Sigmoid colon (tissue), 7 donors: ENCODE data around the gene FLVCR1. TPM values are rescaled to one million over a fixed set of nuclear protein-coding genes. Genes with fewer than 3 reads are reported as not detected.
"Not testable (repeated sequence)": the region's sequence is repeated elsewhere in the genome, so short reads cannot be mapped to it uniquely, and the experiment has no call there.

ENCODE experiments used
- DNase-seq: peaks from one replicate; pipeline ENCODE4 v3.0.0-alpha.2; 2019
- H3K27ac ChIP-seq, 4 donors: fragments of 200-600 bp; sonication (generic); one replicate each; pipeline ENCODE4 v1.5.1; 2016 to 2019; ENCODE audit warnings: mild to moderate bottlenecking in 1 of 4
- H3K27me3 ChIP-seq, 3 donors: fragments of 200-600 bp; sonication (generic); one replicate each; pipeline ENCODE4 v1.5.1; 2019; ENCODE audit warnings: mild to moderate bottlenecking in 1 of 3
- H3K36me3 ChIP-seq, 4 donors: fragments of 200-600 bp; sonication (generic); one replicate each; pipeline ENCODE4 v1.5.1; 2016 to 2019
- H3K4me1 ChIP-seq, 4 donors: fragments of 200-600 bp; sonication (generic); one replicate each; pipeline ENCODE4 v1.5.1; 2017 to 2019
- H3K4me3 ChIP-seq, 4 donors: fragments of 200-600 bp; sonication (generic); one replicate each; pipeline ENCODE4 v1.5.1; 2017 to 2019; ENCODE audit warnings: mild to moderate bottlenecking in 2 of 4, moderate library complexity in 1 of 4
- H3K9me3 ChIP-seq, 4 donors: fragments of 200-600 bp in 3 of 4; sonication (generic) in 3 of 4; one replicate each; pipeline versions ENCODE4 v1.5.1 to v1.6.1; 2013 to 2019
- EP300 ChIP-seq, 4 donors: sonication (generic); formaldehyde crosslinking; IDR thresholded peaks; one replicate each; pipeline ENCODE4 v1.6.1; 2017; ENCODE audit warnings: antibody characterized with exemption in 4 of 4
- POLR2A ChIP-seq, 2 donors: fragments of 450-650 bp; IDR thresholded peaks; one replicate each; pipeline ENCODE4 v1.6.1; 2016; ENCODE audit warnings: antibody characterized with exemption in 2 of 2, mild to moderate bottlenecking in 2 of 2, moderate library complexity in 2 of 2
- POLR2AphosphoS5 ChIP-seq, 4 donors: sonication (generic); formaldehyde crosslinking; IDR thresholded peaks; one replicate each; pipeline ENCODE4 v1.6.1; 2017; ENCODE audit warnings: antibody characterized with exemption in 4 of 4
- WGBS, 2 donors: extraction: QIAGEN DNeasy Blood & Tissue Kit; methylation state at CpG; one replicate each; pipeline ENCODE4 v1.1.7; 2013; 5-methylcytosine and 5-hydroxymethylcytosine counted together
- intact Hi-C: fragments of 100-400 bp; cut with DNase I; formaldehyde crosslinking; loops from one replicate; pipeline ENCODE4 v1.15.1; 2023
- polyA plus RNA-seq, 3 donors: library from polyadenylated mRNA; stranded (reverse); fragments of 200-250 nt; gene quantifications; one replicate each; pipeline ENCODE4 v1.2.3, GENCODE V29; 2013
- total RNA-seq, 4 donors: library from RNA; depleted of rRNA; stranded (reverse); fragments of >200 nt; gene quantifications; one replicate each; pipeline ENCODE4 v1.1.0, GENCODE V29; 2016
- TF ChIP-seq, protein P1 (sequence below), 4 experiments: fragments of 450-650 bp in 3 of 4; fragments of 200-600 bp in 1 of 4; IDR thresholded peaks; one replicate each; pipeline ENCODE4 v1.5.1; 2016 to 2019; ENCODE audit warnings: antibody characterized with exemption in 4 of 4, mild to moderate bottlenecking in 3 of 4, moderate library complexity in 2 of 4
- donor health status: healthy with polysubstance abuse.
- donor health status: Bipolar disorder and iron deficiency.
- donor health status: healthy.

Gene FLVCR1
- total and polyA plus RNA-seq, 7 donors, result 0.60 to 6.9 (median 3.3) TPM

DNA sequence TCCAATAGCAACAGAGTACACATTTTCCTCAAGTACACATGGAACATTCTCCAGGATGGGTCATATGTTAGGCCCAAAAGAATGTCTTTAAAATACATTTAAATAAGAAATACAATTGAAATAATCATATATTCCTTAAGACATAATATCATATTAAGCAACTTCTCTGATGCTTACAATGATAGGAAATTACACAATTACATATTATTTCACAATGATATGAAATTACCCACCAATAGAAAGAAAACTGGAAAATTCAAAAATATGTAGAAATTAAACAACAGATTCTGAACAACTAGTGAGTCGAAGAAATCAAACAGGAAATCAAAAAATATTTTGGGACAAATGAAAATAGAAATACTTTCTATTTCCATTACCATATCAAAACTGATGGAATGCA, 45.6 kb downstream of the FLVCR1 start:
- no peaks in the 10 kb centered on the region for H3K27me3 ChIP-seq

DNA sequence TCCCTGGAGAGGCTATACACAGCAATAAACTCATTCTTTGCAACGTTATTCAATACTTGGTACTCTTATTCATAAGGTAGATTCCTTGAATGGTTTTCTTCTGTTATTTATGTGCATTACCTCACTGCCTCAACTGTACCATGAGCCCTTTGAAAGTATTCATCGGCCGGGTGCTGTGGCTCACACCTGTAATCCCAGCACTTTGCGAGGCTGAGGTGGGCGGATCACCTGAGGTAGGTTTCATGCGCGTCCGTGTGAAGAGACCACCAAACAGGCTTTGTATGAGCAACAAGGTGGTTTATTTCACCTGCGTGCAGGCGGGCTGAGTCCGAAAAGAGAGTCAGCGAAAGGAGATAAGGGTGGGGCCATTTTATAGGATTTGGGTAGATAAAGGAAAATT, 50.0 kb downstream of the FLVCR1 start:
- WGBS, 2 donors, result 82 to 84% methylated on average over 12 of the region's 12 CpGs
- intact Hi-C loops, result not testable (repeated sequence)

More for the DNA sequence above, 45.6 kb downstream of the FLVCR1 start:
- no peak overlapping the region for H3K27ac ChIP-seq
- TF ChIP-seq, protein P1, sequence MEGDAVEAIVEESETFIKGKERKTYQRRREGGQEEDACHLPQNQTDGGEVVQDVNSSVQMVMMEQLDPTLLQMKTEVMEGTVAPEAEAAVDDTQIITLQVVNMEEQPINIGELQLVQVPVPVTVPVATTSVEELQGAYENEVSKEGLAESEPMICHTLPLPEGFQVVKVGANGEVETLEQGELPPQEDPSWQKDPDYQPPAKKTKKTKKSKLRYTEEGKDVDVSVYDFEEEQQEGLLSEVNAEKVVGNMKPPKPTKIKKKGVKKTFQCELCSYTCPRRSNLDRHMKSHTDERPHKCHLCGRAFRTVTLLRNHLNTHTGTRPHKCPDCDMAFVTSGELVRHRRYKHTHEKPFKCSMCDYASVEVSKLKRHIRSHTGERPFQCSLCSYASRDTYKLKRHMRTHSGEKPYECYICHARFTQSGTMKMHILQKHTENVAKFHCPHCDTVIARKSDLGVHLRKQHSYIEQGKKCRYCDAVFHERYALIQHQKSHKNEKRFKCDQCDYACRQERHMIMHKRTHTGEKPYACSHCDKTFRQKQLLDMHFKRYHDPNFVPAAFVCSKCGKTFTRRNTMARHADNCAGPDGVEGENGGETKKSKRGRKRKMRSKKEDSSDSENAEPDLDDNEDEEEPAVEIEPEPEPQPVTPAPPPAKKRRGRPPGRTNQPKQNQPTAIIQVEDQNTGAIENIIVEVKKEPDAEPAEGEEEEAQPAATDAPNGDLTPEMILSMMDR (IDR thresholded peaks at IDR 0.05), result no peak
- TF ChIP-seq POLR2AphosphoS5 (IDR thresholded peaks at IDR 0.05) (no peak), POLR2A (IDR thresholded peaks at IDR 0.05) (no peak), EP300 (IDR thresholded peaks at IDR 0.05) (no peak)
- DNase-seq, result no peak
- H3K4me1 ChIP-seq, result no peaks in the 10 kb centered on the region
- H3K9me3 ChIP-seq, result peaks cover 2 to 14% (median 6%) of the 10 kb centered on the region in 4 donors
- peaks cover 0 to 19% (median 2%) of the 10 kb centered on the region in 4 donors for H3K36me3 ChIP-seq
- WGBS, 2 donors, result 89 to 99% methylated on average over 1 of the region's 1 CpG
- no peak overlapping the region for H3K4me3 ChIP-seq
- intact Hi-C loops, result no loop called here

DNA sequence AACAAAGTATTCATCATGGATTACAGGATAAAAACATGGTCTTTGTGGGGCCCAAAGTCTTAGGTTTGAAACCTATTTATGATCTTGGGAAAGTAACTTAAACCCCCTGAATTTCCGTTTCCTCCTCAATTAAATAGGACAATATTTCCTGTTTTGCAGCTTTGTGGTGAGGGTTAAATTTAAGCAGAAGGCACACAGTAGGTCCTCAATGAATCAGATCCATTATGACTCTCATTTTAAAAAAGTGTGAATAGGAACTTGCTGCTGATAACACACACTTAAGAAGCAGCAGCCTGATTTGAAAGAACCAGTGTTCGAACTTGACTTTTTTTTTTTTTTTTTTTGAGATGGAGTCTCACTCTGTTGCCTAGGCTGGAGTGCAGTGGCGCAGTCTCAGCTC, 50.9 kb downstream of the FLVCR1 start:
- Histone ChIP-seq H3K4me1 (no peaks in the 10 kb centered on the region), H3K9me3 (no peaks in the 10 kb centered on the region), H3K27me3 (no peaks in the 10 kb centered on the region), H3K4me3 (no peak overlapping the region), H3K36me3 (no peaks in the 10 kb centered on the region), H3K27ac (no peak overlapping the region)
- WGBS, 2 donors, result 89 to 90% methylated on average over 2 of the region's 3 CpGs
- TF ChIP-seq EP300 (IDR thresholded peaks at IDR 0.05) (no peak), POLR2A (IDR thresholded peaks at IDR 0.05) (no peak), POLR2AphosphoS5 (IDR thresholded peaks at IDR 0.05) (no peak)
- TF ChIP-seq, protein P1 (IDR thresholded peaks at IDR 0.05), result no peak
- intact Hi-C loops, result no loop called here
- DNase-seq, result no peak

More for the DNA sequence above, 50.0 kb downstream of the FLVCR1 start:
- not testable (repeated sequence) for H3K4me1 ChIP-seq, H3K4me3 ChIP-seq, H3K27ac ChIP-seq, H3K36me3 ChIP-seq, DNase-seq, H3K27me3 ChIP-seq, H3K9me3 ChIP-seq

- Histone ChIP-seq H3K9me3 (no peaks in the 10 kb centered on the region), H3K4me1 (no peaks in the 10 kb centered on the region), H3K27ac (no peak overlapping the region), H3K27me3 (no peaks in the 10 kb centered on the region), H3K36me3 (no peaks in the 10 kb centered on the region), H3K4me3 (no peak overlapping the region)
- 96 to 99% methylated on average over 3 of the region's 3 CpGs for WGBS, 2 donors
- intact Hi-C loops, result no loop called here
- no peak for DNase-seq
- TF ChIP-seq, protein P1 (IDR thresholded peaks at IDR 0.05), result no peak
- TF ChIP-seq EP300 (IDR thresholded peaks at IDR 0.05) (no peak), POLR2A (IDR thresholded peaks at IDR 0.05) (no peak), POLR2AphosphoS5 (IDR thresholded peaks at IDR 0.05) (no peak)
Measured at GRCh38 chr1:212909652-212910063, 51.6 kb downstream of the FLVCR1 start.

GRCh38 chr1:212910213-212910612, 52.1 kb downstream of the FLVCR1 start:
- WGBS, 2 donors, result 79 to 86% methylated on average over 8 of the region's 10 CpGs
- H3K27ac ChIP-seq, intact Hi-C loops: not testable (repeated sequence)

DNA sequence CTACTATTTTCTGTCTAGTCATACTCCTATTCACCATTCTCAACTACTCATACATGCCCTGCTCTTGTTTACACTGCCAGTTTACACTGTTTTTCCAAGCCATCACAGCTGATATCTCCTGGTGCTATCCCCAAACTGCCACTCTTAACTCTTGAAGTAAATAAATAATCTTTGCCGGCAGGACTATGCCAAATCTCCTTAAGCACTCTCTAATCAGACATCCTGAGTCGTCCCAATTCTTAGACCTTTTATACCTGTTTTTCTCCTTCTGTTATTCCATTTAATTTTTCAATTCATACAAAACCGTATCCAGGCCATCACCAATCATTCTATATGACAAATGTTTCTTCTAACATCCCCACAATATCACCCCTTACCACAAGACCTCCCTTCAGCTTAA, 55.6 kb downstream of the FLVCR1 start:
- H3K27me3 ChIP-seq, DNase-seq, H3K4me1 ChIP-seq, H3K9me3 ChIP-seq, H3K4me3 ChIP-seq, H3K36me3 ChIP-seq, H3K27ac ChIP-seq, intact Hi-C loops: not testable (repeated sequence)
- WGBS, 2 donors, result 77 to 82% methylated on average over 3 of the region's 3 CpGs

More at GRCh38 chr1:212910213-212910612, 52.1 kb downstream of the FLVCR1 start:
- H3K4me1 ChIP-seq, DNase-seq, H3K4me3 ChIP-seq, H3K36me3 ChIP-seq, H3K27me3 ChIP-seq, H3K9me3 ChIP-seq: not testable (repeated sequence)

DNA sequence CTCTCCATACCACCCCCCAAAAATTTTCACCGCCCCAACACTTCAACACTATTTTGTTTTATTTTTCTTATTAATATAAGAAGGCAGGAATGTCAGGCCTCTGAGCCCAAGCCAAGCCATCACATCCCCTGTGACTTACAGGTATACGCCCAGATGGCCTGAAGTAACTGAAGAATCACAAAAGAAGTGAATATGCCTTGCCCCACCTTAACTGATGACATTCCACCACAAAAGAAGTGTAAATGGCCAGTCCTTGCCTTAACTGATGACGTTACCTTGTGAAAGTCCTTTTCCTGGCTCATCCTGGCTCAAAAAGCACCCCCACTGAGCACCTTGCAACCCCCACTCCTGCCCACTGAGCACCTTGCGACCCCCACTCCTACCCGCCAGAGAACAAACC, 56.0 kb downstream of the FLVCR1 start:
- H3K27ac ChIP-seq, H3K27me3 ChIP-seq, DNase-seq, intact Hi-C loops, H3K4me1 ChIP-seq, H3K4me3 ChIP-seq, H3K36me3 ChIP-seq, H3K9me3 ChIP-seq: not testable (repeated sequence)
- WGBS, 2 donors, result 85 to 91% methylated on average over 4 of the region's 5 CpGs
